NCI-H510A (cell line): ENCODE measurements around the gene AGPAT2.

ENCODE experiments used
- DNase-seq: peaks from one replicate; lab custom pipeline; 2025; lab: John Stamatoyannopoulos, UW

AGPAT2 gene

DNA sequence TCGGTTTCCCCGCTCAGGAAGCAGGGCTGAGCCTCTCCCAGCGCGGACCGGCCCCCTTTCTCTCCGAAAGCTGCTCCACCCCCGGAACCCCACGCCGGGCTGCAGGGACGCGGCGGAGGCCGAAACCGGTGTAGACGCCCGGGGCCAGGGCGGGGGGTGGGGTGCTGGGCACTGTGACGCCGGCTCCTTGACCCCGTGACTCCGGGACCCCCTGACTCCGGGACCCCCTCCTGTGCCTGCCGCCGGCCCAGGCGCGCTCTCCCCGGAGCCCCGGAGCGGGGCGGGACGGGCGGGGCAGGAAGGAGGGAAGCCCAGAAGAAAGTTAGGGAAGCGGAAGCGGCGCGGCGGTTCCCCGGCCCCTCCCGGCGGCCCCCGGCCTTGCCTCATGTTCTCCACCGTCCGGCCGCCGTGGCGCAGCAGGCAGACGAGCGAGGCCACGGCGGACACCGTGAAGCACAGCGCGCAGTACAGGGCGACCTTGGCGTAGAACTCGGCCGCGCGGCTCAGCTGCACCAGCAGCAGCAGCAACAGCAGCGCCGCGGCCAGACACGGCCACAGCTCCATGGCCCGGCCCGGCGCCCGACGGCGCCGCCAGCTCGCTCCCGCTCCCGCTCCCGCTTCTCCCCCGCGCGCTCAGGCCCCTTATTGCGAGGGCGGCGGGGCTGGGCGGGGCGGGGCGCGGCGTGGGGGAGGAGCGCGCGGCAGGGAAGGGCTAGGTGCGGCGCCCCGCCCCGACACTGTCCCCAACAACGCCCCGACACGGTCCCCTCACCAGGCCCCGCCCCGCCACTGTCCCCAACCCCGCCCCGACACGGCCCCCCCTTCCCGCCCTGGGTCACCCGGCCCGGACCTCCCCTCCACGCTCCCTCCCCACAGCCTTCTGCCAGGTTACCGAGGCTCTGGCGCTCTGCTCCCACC is at the start of gene AGPAT2:
Gene AGPAT2 (minus strand): TSS at position 664 of the 918 bp plus-strand sequence. CDS start 100 bp downstream, at position 564.
- DNase-seq = peak; percentile 57

DNA sequence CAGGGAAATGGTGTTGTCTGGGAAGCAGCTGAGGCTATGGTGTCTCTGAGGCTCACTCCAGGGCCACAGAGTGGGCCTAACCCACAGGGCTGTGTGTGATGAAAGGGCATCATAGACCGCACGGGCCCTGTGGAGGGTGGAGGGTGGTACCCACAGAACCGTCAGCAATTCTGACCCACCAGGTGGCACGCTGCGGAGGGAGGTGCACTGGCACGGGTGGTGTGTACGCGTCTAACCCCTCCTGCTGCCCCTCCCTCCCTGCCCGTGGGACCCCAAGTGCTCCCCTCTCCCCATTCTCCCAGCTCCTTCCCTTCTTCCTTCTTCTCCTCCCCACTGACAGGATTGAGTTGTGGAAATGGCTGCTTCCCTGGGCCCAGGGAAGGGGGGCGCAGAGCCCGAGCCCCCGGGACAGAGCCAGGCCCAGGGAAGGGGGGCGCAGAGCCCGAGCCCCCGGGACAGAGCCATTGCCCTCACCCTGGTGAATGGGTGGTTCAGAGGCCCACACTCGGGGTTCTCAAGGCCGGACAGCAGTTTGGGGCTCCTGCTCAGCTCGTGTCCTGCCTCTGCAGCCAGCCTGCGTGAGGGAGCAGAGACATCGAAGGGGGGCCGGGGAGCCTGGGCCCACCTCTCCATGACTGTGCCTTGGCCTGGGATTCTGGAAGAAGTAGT is 48.7 kb upstream of the AGPAT2 start:
- DNase-seq = no peak

DNA sequence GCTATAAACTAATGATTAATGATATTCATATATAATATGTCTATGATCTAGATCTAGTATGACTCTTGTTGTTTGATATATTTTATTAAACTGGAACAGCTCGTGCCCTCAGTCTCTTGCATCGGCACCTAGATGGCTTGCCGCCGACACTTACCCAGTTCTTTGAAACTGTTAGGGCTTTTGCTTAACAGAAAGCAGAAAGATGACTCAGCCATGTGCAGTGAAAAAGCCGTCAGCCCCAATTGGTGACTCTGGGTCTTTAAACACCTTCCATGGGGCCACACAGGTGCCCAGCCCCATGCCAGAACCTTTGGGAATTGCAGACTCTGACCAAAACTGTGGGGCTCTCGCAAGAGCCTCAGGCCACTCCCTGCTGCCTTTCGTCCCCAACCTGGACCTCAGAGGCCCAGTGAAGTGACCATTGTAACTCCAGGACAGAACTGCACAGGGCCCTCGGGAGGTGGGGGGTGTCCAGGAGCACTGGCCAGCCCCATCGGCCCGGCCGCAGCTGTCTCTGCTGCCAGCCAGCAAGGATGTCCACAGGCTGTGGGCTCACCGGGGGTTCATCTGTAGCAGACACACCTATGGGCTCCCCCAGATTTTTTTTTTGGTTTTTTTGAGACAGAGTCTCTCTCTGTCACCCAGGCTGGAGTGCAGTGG is 47.7 kb upstream of the AGPAT2 start:
- no peak for DNase-seq

DNA sequence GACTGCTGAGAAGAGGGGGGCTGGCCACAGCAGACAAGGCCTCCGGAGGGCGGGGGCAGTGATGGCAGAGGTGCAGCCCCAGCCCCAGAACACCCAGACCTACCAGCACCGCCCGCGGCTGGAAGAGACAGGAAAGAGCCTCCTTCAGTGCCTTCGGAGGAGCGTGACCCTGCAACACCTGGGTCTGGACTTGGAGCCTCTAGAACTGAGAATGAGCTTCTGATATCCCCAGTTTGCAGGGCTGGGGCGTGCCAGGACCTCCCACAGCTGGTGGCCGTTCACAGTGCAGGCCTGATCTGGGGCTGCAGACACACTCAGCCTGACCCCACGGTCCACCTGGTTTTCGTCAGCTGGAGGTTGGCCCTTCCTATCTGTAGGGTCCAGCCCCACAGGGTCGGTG is 46.4 kb upstream of the AGPAT2 start:
- no peak for DNase-seq

DNA sequence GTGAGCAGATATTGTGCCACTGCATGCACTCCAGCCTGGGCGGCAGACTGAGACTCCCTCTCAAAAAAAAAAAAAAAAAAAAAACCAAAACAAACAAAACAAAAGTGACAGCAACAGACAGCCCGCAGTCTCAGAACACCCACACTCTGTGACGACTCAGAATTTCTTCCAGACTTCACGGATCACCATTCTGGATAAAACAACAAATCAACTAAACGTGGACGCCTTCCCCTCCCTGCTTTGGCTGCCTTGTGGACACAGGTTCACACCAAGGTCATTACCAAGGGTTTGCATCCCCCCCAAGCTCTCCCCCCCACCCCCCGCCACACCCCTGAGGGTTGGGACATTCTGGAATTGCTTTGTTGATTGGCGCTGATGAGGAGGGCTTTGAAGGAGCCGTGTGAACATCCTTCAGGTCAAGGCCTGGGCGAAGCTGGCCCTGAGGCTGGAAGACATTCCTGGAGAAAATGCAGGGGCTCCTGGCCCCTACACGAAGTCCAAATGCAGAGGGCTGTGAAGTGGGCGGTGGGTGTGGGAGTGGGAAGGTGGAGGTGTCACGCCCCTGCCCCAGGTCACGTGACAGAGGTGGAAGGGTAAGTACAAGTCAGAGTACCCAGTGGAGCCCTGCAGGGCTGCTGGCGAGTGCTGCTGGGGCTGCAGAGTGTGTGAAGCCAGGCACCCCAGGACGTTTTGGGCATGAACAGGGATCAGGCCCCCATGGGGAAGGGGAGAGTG is 45.4 kb upstream of the AGPAT2 start:
- DNase-seq = no peak

DNA sequence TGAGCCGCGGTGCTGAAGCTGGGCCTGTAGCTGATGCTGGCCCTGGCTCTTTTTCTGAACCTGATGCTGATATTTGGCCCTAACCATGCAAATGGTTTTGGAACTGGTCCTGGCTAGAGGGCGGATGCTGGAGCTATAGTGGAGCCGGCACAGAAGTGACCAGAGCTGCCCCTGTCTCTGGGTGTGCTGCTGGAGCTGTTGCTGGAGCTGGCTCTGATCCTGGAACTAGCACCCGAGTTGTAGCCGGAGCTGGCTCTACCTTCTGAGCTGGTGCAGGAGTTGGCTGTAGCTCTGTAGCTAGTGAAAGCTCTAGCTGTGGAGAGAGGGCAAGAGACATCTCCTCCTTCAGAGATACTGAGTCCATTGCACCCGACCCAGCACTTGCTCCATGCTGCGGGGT is 42.7 kb upstream of the AGPAT2 start:
- DNase-seq = no peak

DNA sequence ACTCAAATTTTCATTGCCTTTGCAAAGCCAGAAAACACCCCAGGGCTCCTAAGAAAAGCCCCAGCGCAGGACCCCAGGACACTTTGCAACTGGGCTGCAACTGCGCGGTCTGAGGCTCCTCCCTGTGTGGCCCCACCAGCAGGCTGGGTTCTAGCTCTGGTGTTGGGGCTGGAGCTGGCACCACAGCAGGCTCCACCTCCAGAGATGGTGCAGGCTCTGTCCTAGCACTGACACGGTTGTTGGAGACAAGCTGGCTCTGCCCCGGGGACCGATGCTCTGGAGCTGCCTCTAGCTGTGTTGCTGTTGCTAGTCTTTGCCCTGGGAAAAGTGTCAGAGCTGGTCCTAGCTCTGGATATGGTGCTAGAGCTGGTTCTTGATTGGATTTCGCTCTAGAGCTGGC is 41.9 kb upstream of the AGPAT2 start:
- DNase-seq = no peak

DNA sequence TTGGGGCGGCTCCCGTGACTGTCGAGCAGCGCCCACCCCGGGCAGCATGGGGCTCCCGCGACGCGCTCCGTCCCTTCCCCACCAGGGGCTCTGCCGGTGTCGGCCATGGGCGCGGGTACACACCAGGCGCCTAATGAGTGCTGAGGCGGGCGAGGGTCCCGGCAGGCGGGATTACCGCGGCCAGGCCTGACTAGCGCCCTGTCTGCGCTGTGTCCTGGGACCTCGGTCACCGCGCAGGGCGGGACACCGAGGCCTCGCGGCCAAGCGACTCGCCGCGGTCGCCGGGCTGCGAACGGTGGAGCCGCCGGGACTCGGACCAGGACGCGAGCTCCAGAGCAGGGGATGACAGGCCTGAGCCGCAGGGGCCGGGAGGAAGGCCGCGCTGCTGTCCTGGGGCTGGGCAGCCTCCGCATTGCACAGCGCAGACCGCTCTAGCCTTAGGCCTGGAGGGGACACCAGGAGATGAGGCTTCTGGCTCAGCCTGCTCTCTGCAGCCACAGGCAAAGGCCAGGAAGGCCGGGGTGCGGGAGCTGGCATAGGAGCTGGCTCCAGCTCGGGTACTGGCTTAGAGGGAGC is 41.4 kb upstream of the AGPAT2 start:
- DNase-seq = no peak

DNA sequence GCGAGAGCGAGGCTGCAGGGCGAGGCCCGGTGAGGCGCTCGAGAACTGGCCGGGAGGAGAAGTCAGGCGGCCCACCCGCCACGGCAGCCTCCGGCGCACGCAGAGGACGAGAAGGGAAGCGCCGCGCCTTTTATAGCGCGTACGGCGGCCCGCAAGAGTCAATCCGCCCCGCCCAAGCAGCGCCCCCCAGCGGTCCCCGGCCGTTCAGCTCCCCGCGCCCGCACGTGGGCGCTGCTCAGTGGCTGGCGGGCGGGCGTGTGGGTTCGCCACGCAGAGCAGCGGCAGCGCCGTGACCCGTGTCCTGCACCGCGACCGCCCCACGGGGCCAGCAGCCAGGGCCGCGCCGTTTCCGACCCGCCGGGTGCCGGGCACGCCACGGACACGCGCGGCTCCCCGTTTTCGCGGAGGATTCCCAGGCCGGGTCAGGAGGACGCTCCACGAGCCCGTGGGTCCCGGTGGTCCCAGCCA is 40.9 kb upstream of the AGPAT2 start:
- peak; percentile 74 for DNase-seq

DNA sequence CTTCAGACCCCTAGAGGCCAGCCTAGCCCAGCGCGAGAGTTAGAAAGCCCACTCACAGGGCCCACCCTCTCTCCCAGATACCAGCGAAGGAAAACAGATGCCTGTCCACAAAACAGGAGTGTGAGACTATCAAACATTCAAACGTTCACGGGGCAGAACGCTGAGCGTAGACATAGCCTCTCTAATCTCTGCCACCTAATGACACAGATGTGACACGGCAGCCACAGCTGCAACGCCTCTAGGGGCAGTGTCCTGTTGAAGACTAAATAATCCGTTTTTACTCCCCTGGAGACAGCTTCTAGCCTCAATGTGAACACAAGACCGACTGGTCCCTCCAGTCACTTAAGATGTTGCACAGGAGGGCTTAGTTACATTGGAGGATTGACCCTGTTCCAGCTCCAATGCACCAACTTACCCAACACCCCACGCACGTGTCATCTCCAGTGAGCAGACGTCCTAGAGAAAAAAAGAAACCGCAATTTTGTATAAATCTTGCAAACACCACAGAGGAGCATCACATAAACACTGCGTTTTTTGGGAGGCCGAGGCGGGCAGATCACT is 39.5 kb upstream of the AGPAT2 start:
- DNase-seq = no peak

DNA sequence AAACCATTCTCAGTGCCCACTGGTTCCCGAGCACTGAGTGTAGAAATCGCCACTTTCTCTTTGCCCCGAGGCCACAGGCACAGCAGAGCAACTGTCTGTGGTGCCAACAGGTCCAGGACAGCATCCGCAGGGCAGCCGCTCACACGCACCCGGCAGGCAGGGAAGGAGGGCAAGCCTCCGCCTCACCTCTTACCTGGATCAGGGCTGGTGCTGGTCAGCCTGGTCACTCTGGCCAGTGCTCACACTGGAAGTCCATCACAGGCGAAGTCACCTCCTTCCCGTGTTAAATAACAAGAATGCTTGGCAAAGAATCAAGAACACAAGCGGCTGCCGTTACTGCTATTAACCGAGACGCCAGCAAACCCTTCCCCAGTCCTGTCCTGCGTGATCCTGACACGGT is 38.9 kb upstream of the AGPAT2 start:
- no peak for DNase-seq

DNA sequence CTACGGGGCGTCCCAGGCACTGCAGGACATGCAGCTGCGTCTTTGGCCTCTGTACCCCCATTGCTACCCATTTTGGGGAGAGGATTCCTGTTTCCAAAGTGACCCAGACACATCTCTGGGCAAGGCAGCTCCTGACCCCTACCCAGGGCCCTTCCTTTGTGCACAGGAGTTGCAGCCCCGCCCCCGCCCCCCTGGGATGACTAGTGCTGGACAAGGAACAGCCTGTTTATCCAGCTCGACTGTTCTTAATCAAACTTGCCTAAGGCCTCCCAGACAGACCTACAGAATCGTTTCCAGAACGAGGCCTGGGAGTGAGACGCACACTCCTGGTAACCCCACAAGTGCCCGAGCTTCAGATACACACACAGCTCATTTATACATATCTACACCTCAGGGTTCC is 38.4 kb upstream of the AGPAT2 start:
- DNase-seq = no peak

DNA sequence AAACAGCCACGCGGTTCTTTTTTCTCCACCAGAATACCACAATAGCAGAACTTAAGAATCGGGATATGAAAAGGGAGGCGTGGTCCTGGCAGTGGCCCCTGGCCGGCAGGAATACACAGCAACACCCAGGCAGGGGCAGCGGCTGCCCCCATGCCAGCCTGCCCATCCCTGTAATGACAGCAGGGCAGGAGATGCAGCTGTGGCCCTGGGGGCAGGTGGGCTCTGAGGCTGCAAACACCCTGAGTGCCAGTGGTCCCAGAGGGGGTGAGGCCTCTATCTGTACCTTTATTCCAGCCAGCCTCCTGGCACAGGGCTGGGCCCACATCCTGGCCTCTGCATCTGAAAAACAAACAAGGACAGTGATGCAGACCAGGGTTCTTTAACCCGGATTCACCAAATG is 37.5 kb upstream of the AGPAT2 start:
- no peak for DNase-seq

DNA sequence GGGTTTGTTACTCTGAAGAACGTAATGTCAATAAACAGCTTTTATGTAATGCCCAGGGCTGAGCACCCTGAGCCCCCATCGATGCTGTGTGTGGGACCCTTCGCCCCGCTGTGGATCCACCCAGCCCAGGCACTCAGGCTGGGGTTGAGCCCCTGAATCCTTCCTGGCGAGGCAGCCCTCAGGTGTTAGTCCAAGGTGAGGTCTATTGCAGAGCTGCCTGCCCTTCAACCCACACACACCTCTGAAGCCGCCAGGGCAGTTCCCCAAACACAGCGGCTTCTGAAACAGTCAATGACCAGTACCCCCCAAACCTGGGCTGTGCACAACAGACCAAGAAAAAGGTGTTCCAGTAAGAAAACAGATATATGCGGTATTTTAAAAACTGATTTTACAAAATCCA is 36.7 kb upstream of the AGPAT2 start:
- no peak for DNase-seq

DNA sequence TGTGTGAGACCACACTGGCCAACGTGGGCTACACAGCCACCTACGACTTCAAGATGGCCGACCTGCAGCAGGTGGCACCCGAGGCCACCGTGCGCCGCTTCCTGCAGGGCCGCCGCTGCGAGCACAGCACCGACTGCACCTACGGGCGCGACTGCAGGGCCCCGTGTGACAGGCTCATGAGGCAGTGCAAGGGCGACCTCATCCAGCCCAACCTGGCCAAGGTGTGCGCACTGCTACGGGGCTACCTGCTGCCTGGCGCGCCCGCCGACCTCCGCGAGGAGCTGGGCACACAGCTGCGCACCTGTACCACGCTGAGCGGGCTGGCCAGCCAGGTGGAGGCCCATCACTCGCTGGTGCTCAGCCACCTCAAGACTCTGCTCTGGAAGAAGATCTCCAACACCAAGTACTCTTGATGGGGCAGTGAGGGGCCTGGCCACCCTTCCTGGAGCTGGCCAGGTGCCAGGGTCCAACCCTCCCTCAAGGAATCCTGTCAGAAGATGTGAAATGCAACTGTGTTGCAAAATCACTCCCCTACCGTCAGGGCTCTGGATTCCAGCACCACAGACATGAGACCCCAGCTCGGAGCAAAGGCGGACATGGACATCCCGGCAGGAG is 36.2 kb upstream of the AGPAT2 start:
- DNase-seq = no peak

DNA sequence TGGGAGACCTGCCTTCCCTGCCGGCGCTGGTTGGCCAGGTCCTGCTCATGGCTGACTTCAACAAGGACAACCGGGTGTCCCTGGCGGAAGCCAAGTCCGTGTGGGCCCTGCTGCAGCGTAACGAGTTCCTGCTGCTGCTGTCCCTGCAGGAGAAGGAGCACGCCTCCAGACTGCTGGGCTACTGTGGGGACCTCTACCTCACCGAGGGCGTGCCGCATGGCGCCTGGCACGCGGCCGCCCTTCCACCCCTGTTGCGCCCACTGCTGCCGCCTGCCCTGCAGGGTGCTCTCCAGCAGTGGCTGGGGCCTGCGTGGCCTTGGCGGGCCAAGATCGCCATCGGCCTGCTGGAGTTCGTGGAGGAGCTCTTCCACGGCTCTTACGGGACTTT is 35.7 kb upstream of the AGPAT2 start:
- DNase-seq = no peak

DNA sequence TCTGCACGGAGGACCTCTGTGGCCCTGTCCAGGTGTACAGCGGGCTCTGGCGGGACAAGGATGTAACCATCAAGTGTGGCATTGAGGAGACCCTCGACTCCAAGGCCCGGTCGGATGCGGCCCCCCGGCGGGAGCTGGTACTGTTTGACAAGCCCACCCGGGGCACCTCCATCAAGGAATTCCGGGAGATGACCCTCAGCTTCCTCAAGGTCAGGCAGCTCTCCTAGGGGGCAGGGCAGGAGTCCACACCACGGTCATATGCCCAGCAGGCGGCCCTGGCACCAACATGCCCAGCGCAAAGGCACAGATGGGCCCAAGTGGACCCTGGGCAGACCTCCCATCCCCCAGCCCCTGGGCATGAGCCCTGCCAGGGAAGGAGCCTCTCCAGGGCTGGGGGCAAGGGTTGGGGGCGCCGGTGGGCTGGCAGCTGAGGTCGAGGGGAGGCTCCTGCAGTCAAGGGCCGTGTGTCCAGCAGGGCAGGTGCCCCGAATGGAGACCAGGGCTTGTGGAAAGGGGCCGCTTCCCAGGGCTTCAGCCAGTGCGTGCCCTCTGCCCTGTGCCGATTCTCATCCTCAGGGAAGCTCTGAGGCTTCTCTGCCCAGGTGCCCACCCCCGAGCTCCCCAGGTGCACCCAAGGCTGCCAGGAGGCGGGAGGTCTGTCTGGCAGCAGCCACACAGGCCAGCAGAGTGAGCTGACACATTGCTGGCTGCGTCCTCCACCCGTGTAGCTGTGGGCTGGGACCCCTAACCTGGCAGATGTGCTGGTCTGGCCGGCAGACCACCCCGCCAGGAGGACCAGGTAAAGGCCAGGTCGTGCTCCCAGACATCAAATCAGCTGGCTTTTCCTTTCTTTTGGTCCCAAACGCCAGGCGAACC is 35.1 kb upstream of the AGPAT2 start:
- DNase-seq = no peak

DNA sequence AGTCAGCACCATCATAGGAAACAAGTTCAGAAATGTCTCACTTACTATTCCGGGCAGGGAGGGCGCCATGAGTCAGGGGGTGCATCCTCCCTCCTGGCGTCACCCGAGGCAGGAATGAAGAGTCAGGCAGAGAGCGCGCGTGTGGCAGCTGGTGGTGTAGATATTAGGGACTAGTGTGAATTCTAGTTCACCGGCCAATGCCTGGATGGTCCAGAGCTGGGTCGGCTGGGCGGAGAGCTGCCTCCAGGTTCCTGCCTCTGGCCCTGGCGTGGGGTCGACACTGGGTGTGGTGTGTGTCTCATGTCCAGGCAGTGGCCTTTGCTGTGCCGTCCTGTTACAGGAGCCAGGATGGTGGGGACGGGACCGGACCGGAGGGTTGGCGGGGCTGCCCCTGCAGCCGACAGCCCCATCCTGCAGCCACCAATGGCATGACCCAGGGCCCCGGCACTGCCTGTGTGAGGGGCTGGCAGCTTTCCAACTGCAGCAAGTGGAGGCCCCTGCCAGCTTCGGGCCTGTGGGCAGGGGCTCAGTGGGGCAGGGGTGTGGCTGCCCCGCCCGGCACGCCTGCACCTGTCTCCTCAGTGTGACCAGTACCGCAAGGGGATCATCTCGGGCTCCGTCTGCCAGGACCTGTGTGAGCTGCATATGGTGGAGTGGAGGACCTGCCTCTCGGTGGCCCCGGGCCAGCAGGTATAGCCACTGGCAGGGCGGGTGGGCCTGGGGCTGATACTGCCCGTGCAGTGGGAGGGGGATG is 34.3 kb upstream of the AGPAT2 start:
- no peak for DNase-seq

DNA sequence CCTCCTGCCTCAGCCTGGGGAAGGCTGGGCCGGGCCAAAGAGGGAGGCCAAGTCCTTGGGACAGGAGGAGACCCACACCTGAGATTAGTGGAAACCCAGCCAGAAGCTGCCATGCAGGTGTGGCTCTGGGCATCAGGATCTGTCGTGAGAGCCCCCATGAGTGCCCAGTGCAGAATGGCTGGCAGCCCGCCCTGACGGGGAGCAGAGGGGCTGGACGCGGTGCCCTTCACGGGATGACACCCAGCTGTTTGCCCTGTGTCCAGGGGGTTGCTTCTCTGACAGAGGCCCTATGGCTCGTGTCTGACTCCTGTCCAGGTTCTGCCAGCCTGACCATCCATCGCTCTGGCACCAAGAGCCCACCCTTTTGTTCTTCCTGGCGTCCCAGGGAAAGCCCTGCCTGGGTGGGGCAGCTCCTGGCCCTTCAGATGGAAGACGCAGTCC is 33.7 kb upstream of the AGPAT2 start:
- DNase-seq = no peak
